ENCODE results near the gene CDR2L.
A peak's percentile ranks its signal among the peaks of the same experiment; 100 is the strongest.
"Not testable (repeated sequence)": the region's sequence is repeated elsewhere in the genome, so short reads cannot be mapped to it uniquely, and the experiment has no call there.

The CDR2L gene

DNA sequence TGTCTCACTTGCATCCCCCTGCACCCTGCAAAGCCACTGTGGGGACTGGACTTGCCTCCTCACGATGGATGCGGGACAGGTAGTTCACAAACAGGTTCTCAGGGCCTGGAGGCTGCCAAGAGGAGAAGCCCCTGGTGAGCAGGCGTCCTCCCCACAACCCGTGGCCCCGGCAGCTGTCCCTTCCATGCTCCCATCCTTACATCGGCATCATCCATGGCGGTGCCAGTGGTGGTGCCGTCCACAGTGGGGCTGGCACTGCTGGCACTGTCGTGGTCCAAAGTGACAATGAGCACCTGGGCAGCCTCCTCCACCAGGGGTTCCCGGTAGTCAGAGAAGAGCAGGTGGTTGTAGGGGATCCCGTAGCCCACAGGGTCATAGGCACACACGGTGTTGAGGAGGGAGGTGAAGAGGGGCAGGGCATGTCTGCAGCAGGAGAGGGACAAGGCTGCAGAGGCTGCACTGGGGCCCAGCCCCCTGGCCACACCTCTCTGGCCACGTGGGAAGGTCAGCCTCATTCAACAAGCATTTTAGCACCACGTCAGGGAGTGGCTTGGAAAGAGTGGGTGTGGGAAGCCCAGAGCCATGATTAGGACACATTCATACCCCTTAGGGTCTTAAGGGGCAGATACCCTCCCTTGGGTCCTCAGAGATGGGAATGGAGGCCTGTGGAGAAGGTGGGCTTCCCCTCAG lies 27.5 kb upstream of the CDR2L start:
- no peak for DNase-seq (ENCODE audit: low read depth in 3 of 3)

DNA sequence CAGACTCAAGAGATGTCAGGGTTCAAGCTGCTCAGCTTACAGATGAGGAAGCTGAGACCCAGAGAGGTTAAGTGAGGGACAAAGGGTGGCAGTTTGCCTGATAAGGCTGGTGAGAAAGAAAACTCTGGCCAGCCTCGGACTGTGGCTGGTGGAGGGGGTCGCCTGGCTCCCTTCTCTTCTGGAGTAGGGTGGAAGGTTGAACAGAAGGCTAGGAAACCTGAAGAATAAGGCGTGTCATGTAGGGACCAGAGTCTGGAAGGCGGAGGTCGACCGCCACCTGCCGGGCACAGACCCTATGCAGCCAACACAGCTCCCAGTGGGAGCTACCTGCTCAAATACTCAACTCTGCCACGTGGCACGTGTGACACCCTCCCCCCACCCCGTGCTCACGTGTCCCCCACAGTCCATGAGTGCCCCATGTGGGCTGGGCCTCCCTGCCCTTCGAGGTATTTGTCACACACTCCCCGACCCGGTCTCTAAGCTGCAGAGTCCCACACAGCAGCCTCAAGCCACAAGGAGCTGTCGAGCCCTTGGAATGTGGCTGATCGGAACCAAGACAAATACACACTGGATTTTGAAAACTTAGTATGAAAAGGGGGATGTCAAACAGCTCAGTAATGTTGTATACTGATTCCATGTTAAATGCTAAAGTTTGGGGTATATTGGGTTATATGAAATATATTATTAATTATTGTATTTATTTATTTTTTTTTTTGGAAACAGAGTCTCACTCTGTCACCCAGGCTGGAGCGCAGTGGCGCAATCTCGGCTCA lies 26.7 kb upstream of the CDR2L start:
- DNase-seq (ENCODE audit: low read depth in 3 of 3): peak in 2 of 3 donors; percentile 28 to 49

DNA sequence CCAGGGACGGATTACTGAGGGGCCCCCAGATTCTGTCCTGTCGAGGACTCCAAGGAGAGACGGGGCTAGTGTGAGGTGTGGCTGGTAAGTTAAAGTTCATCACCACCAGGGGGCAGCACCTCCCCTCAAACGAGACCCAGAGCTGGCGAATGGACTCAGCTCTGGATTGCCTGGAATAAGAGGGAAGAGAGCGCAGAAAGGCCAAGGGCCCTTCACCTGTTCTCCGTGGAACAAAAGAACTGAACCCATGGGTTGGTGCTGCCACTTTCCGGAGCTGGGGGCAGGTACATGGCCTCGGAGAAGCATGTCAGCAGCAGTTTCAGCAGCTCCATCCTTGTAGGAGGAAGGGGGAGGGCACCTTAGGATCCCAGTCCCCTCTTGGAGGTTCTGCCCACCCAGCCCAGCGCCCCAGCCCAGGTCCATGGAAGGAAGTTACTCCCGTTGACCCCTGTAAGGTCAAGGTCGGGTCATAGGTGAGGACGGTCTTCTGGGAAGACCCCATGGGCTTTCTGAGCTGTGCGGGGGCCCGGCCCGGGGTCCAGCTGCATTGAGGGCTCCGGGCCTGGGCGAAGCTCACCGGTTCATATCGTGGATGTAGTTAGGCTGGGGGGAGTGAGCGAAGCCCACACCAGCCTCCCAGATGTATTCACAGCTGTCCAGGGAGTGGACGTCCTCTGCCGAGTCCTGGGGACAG lies 25.6 kb upstream of the CDR2L start:
- DNase-seq (ENCODE audit: low read depth in 3 of 3): peak; percentile 70 to 91 (median 87)

DNA sequence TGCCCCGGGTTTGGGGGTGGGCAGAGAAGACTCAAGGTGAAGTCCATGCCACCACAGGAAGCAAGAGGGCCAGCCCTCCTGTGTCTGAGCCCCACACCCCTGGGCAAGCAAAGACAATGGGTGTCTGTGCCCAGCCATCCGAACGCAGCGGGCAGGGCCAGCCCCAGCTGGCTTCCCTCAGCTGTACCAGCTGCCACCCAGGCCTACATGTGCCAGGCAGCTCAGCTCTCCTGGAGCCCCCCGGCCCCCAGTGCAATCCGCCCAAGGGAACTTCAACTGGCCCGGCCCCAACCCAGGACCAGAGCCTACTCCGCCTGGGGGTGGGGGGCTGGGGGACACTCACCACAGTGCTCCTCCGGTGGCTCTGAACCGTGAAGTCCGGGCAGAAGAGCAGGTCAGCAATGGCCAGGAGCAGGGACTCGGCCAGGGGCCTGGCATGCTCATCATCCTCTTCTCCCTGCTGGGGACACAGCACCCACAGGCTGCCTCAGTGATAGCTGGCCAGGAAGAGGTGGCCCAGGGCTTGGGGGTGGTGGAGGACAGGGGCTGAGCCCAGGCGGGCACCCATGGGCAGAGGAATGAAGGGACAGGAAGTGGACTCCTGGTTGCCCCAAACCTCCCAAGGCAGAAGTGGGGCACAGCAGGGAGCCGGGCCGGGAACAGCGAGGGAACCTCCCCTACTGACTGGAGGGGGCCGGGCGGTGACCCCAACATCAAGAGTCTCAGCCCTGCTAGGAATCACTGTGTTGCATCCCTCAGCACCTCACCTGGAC lies 24.6 kb upstream of the CDR2L start:
- DNase-seq (ENCODE audit: low read depth in 3 of 3): no peak

DNA sequence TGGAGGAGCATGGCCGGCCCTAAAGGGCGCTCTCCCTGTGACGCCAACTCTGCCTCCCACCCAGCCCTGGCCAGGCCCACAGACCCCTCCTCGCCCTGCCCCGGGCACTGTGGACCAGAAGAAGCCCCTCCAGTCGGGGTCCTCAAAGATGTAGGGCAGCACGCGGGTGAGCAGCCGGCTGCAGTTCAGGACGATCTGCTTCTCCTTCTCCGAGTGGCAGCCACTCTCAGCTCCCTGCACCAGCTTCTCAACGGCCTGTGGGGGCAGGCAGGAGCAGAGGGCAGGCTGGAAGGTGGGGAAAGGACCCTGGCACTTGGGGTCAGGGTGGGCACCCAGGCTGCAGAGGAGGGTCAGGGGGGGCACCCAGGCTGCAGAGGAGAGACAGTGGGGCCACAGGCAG lies 23.8 kb upstream of the CDR2L start:
- DNase-seq (ENCODE audit: low read depth in 3 of 3): no peak

DNA sequence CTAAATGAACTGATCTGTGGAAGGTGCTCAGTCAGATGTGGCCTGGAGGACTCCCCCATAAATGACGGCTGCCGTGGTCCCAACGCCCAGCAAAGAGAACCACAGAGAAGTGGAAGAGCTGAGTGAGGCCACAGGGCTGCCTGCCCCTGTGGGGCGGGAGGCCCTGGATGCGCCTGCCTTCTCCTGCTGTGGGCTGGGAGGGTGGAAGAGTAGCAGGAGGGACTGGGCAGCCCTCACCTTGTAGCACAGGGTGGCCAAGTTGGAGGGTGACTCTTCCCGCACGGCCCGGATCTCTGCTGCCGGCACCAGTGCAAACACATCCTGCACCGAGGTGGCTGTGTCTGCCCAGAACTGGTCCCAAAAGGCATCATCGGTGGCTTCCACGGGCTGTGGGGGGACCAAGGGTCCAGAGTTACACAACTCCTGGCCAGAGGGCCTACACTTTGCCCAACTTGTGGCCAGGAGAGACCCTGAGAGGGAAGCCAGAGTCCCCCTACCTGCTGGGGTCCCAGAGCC lies 23.1 kb upstream of the CDR2L start:
- DNase-seq (ENCODE audit: low read depth in 3 of 3): no peak

DNA sequence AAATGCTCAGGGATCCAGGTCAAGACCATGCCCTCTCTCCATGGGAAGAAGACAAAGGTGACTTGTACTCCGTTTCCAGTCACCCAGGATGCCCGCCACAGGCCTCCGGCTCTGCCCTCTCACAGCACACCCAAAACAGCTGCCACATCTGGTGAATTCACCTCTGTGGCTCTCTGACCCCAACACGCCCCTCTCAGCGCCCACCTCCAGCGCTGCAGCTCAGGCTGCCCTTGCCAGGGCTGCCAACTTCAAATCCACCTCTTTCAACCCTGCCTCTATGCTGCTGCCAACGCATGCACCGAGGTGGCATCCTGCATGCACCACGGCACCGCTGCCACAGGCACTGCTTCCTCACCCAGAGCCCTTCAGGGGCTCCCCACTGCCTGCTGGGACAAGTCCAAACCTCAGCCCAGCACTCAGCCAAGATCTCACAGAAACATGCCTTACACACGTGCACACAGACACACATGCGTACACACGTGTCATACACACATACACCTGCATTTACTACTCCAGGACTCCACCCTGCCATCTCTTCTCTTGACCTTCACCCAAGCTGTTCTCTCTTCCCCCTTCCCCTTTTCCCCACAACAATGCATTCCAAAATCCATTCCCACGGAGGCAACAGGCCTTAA lies 22.3 kb upstream of the CDR2L start:
- DNase-seq (ENCODE audit: low read depth in 3 of 3): no peak

DNA sequence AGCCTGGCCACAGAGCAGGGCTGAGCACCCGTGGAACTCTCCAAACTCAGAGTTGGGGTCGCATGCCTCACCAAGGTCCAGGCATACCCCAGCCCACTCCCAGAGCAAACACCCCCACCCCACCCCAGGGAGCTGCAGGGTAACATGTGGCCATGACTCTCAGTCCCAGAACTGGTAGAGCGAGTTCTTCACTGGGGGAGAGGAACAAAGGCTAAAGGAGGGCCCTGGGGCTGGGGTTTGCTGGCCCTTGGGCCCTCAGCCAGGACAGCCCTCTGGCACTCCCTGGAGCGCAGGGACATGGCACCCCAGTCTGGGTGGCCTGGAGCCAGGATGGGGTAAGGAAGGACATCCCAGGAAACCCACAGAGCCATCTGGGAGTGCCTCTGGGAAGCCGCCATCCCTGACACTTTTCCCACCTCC lies 19.1 kb upstream of the CDR2L start:
- DNase-seq (ENCODE audit: low read depth in 3 of 3): no peak

DNA sequence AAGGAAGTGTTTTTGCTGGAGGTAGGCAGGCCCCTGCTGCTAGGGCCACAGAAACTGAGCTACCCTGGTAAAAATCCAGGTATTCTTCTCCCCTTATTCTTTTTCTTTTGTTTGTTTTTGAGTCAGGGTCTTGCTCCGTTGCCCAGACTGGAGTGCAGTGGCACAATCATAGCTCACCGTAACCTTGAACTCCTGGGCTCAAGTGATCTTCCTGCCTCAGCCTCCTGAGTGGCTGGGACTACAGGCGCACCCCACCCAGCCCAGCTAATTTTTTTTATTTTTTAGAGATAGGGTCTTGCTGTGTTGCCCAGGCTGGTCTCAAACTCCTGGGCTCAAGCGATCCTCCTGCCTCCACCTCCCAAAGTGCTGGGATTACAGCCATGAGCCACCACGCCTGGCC lies 17.9 kb upstream of the CDR2L start:
- not testable (repeated sequence) for DNase-seq (ENCODE audit: low read depth in 3 of 3)

DNA sequence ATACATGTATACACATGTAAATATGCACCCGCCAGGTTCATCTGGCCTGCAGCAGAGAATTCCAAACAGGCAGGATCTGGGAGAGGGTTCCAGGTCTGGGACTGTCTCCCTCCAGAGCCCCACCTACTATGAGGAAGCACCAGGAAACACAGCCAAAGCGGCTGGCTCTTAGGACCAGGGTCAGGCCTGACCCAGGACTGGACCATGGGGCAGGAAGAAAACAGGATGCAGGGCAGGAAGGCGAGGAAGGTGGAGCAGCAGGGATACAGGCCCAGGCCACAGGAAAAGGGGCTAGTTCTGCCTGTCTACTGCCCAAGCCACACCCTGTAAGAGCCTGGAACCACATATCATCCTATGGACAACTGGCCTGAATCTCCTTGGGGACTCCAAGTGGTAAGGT lies 17.0 kb upstream of the CDR2L start:
- no peak for DNase-seq (ENCODE audit: low read depth in 3 of 3)

DNA sequence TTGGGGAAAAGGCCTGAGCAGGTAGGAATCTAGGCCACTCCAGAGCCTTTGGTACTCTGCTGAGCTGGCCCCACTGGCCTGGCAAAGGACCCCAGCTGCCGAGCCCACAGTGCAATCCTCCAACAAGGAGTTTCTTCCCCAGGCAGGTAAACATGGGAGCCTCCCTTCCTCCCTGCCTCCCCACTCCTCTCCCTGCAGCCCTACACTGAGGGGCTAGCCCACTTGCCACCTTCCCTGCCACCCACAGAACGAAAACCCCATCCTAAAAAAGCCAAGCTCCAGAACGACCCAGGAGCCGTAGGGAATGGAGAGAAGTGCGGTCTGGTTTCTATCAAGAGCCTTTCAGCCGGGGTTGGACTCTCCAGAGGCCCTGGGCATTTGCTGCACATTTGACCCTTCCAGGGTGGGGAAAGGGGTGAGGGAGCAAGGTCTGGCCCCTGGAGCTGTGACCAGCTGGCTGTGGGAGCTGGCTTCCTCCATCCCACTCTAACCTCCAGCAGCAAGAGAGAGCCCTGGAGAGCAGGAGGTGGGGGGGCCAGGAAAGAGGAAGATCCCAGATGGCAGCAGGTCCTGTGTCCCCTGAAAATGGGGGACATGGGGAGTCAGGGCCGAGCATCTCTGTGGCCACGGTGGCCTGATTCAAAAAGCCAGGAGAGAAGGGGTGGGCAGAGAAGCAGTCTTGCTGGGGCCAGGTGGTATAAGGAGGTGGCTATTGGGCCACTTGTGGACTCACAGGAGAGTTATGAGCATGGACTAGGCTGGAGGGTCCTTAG lies 16.2 kb upstream of the CDR2L start:
- no peak for DNase-seq (ENCODE audit: low read depth in 3 of 3)

DNA sequence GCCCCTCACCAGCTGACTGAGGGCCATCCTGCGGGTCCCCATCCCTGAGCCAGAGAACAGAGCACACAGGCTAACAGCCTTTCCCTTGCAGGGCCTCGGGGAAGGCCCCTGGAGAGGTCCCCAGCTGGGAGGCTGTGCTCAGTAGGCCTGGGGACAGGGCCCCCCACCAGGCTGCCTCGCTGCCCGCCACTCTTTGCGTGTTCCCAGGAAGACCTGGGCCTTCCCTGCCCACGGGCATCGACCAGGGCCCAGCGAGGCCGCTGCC lies 15.7 kb upstream of the CDR2L start:
- no peak for DNase-seq (ENCODE audit: low read depth in 3 of 3)

DNA sequence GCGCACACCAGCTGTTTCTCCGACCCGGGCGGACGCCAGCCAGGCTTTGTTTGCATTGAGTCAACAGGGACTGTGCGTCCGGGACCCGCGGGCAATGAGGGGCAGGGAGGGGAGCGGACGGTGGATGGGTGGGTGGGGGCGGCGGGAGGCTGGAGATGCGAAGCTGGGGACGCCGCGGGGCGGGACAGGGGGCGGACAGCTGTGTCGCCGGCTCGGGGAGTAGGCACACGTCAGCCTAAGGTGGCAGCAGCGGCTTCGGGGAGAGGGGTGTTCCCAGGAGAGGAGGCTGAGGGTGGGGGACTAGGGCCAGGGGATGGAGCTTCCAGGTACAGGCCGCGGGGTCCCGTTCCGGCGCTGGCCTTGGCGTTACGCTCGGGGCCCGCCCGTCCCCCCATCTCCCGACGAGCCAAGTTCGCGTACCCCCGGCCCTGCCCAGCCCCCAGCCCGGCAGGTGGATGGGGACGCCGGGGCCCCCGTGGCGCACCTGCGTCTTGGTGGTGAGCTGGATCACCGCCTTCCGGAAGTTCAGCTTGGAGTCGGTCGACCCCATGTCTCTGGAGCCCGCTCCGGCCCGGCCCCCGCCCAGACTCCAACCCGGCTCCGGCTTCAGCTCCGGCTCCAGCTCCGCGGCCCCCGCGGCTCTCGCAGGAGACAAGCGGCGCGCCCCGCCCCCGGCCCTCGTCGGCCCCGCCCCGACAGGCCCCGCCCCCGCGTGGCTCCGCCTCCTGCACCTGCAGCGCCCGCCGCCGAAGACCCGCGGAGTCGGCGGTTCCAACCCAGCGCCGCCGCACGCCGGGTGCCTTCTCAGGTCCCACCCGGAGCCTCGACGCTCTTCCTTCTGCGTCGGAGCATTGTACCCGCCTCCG lies 15.1 kb upstream of the CDR2L start, which contains the start of gene HID1:
Gene HID1, minus strand, starts transcription at position 653 of the 866 bp plus-strand sequence. Its CDS starts 103 bp downstream, at position 550.
- DNase-seq (ENCODE audit: low read depth in 3 of 3): peak; percentile 47 to 72 (median 50)

DNA sequence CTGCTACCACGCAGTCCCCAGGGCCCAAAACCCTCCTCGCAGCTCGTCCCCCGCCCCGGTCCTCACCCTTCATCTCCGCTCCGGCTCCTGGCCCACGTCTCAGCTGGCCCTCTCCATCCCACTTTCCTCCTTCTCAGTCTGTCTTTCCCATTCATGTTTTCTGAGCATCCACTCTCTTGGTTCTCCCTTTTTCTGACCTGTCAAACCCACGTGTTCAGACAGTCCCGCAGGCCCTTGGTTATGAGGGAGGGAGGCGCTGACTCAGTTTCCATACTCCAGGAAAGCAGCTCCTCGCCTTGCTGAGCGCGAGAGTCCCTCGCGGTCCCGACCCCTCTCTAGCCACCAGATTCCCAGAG lies 14.5 kb upstream of the CDR2L start:
- no peak for DNase-seq (ENCODE audit: low read depth in 3 of 3)

DNA sequence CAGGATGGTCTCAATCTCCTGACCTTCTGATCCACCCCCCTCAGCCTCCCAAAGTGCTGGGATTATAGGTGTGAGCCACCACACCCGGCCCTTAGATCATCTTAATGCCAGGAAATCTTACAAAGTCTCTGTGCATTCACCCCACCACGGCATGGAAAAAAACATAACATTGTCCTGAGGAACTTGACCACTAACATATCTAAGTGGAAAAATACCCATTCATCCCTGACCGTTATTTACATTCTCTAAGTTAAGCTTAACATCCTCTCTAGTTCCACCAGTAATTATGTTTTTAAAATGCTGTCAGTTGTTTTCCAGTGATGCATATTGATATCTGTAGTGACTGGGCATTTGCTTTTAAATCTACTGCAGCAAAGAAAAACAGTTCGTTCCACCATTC lies 11.5 kb upstream of the CDR2L start:
- DNase-seq (ENCODE audit: low read depth in 3 of 3): no peak

DNA sequence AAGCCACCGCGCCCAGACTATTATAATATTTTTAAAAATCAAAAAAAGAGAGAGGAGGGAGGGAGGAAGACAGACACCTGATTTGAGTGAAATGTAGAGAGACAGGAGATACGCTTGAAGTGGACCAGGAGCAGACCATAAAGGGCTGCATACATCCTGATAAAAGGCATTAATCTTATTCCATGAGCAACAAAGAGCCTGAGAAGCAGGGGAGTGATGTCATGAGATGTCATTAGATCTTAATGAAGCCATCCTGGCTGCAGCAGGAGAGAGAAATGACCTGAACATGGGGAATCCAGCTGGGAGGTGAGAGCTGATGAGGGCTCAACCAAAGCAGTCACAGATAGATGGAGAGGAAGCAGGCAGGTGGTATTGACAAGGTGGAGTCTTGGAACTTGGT lies 9.6 kb upstream of the CDR2L start:
- DNase-seq (ENCODE audit: low read depth in 3 of 3): no peak

DNA sequence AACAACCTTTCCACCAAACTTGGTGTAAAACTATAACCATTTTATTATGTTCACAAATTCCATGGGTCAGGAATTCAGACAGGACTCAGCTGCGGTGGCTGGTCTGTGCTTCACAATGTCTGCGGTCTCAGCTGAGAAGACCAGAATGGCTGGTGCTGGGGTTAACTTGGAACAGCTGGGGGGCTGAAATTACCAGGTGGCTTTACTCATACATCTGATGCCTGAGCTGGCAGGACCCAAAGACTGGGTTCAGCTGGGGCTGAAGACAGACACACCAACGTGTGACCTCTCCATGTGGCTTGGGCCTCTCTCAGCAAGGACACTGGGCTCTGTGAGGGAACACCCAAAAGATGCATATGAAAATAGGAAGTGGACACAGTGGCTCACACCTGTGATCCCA lies 9.2 kb upstream of the CDR2L start:
- no peak for DNase-seq (ENCODE audit: low read depth in 3 of 3)

DNA sequence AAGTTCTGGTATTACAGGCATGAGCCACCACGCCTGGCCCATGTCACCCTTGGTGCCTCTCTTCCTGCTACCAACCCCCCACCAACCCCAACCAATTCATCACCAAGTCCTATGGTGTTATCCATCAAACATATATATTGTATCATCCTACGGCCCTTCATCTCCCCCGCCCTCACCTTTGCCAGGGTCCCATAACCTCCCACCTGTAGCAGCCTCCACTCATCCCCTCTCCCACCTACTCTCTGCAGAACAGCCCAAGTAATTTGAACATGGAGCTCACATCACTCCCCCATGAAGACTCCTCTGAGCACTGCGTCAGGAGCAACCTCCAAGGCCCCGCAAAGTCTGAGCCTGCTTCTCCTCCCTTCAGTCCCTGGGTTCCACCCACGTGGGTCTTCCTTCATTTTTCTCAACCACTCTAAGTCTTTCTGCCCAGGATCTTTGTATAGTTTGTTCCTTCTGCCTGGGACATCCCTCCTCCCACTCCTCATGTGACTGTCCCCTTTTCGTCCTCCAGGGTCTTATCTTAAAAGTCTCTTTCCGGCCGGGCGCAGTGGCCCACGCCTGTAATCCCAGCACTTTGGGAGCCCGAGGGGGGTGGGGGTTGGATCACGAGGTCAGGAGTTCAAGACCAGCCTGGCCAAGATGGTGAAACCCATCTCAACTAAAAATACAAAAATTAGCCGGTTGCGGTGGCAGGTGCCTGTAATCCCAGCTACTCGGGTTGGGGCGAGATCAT lies 7.9 kb upstream of the CDR2L start:
- DNase-seq (ENCODE audit: low read depth in 3 of 3): no peak

DNA sequence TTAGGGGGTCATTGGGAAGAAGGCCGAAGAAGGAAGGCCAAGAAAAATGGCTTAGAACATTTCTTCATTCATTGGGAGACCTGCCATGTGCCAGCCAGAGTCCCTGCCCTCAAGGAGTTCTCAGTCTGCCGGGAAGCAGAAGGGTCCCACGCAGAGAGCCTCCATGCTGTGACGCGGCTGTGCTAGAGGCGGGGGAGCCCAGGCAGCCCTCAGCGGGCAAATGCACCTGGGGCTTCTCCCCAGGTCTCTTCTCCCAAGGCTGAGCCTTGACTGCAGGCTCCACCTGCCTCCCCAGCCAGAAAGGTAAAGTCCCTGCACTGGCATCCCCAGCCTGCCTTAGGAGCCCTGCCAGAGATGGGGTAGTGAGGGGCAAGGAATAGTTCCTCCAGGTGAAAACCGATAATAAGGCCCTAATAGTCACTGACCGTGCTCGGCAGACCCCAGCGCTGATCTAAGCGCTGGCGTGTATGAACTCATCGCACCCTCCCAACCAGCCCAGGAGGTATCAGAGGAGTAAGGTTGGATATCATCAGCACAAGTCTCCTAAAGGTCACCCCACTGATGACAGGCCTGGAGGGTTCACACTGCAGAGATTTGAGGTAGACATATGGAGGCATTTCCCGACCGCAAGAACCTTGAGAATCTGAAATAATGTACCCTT lies 6.0 kb upstream of the CDR2L start:
- DNase-seq (ENCODE audit: low read depth in 3 of 3): no peak
